GM21526 (cell line): ENCODE measurements around the gene POC1A.
"Not testable (repeated sequence)": the region's sequence is repeated elsewhere in the genome, so short reads cannot be mapped to it uniquely, and the experiment has no call there.

ENCODE experiments used
- ATAC-seq: cut with Tn5 transposase; IDR thresholded peaks from one replicate; pipeline ENCODE4 v1.9.1; 2021; ENCODE audit warnings: moderate library complexity; ENCODE audit not compliant: unreplicated experiment, low FRiP score

POC1A gene

GRCh38 chr3:52054661-52055511 is 99.3 kb downstream of the POC1A start:
- ATAC-seq = no peak

GRCh38 chr3:52053307-52054304 is 100.6 kb downstream of the POC1A start:
- ATAC-seq = no peak

GRCh38 chr3:52052831-52053306 is 101.4 kb downstream of the POC1A start:
- ATAC-seq = no peak

- ATAC-seq = no peak
These were observed 102.8 kb downstream of the POC1A start for GRCh38 chr3:52051444-52051843.

- no peak for ATAC-seq
These were observed 103.7 kb downstream of the POC1A start for GRCh38 chr3:52050571-52050970.

GRCh38 chr3:52049503-52049902 is 104.7 kb downstream of the POC1A start:
- ATAC-seq = no peak

GRCh38 chr3:52047295-52047960 is 106.8 kb downstream of the POC1A start:
- no peak for ATAC-seq

- no peak for ATAC-seq
These were observed 107.4 kb downstream of the POC1A start for GRCh38 chr3:52046902-52047239.

GRCh38 chr3:52046186-52046901 is 107.9 kb downstream of the POC1A start:
- ATAC-seq = no peak

GRCh38 chr3:52044869-52045619 is 109.2 kb downstream of the POC1A start:
- ATAC-seq = no peak

- no peak for ATAC-seq
These were observed 110.5 kb downstream of the POC1A start for GRCh38 chr3:52043750-52044149.

GRCh38 chr3:52043039-52043438 is 111.2 kb downstream of the POC1A start:
- not testable (repeated sequence) for ATAC-seq

GRCh38 chr3:52041118-52041731 is 113.0 kb downstream of the POC1A start:
- ATAC-seq = no peak

GRCh38 chr3:52040600-52040999 is 113.6 kb downstream of the POC1A start:
- ATAC-seq = no peak

- ATAC-seq = no peak
These were observed 114.4 kb downstream of the POC1A start for GRCh38 chr3:52039846-52040245.

GRCh38 chr3:52039426-52039825 is 114.8 kb downstream of the POC1A start:
- ATAC-seq = no peak

GRCh38 chr3:52038227-52038626 is 116.0 kb downstream of the POC1A start:
- ATAC-seq = no peak

- no peak for ATAC-seq
These were observed 116.9 kb downstream of the POC1A start for GRCh38 chr3:52037291-52037690.

GRCh38 chr3:52036829-52037228 is 117.4 kb downstream of the POC1A start:
- ATAC-seq = no peak
